Natural killer cell (primary cell): ENCODE data around the gene DLGAP4. TPM values are rescaled to one million over a fixed set of nuclear protein-coding genes. Genes with fewer than 3 reads are reported as not detected.
A peak's percentile ranks its signal among the peaks of the same experiment; 100 is the strongest.
"Not testable (repeated sequence)": the region's sequence is repeated elsewhere in the genome, so short reads cannot be mapped to it uniquely, and the experiment has no call there.

ENCODE experiments used
- ATAC-seq, 3 donors: fragments of 150-1000 bp in 2 of 3; fragments of 200-7000 bp in 1 of 3; cut with Tn5 transposase; 1 replicate in 1 of 3; 2 replicates in 2 of 3; pipeline ENCODE4 v1.10.0; 2021; ENCODE audit warnings: mild to moderate bottlenecking in 2 of 3, moderate library complexity in 2 of 3
- DNase-seq, 2 donors: peaks; one replicate each; pipeline versions ENCODE4 v3.0.0 to v3.0.0-alpha.2; 2013 to 2021; ENCODE audit warnings: mixed read lengths in 1 of 2
- H3K27ac ChIP-seq: one replicate; pipeline ENCODE4 v1.5.1; 2013; ENCODE audit warnings: mild to moderate bottlenecking, low read length
- H3K27me3 ChIP-seq: one replicate; pipeline ENCODE4 v1.6.1; 2013; ENCODE audit warnings: low read length; ENCODE audit not compliant: control insufficient read depth, insufficient read depth
- H3K36me3 ChIP-seq: one replicate; pipeline ENCODE4 v1.6.1; 2013; ENCODE audit warnings: low read length; ENCODE audit not compliant: control insufficient read depth, insufficient read depth
- H3K4me1 ChIP-seq: one replicate; pipeline ENCODE4 v1.6.1; 2013; ENCODE audit warnings: low read length; ENCODE audit not compliant: control insufficient read depth, insufficient read depth
- H3K4me3 ChIP-seq: one replicate; pipeline ENCODE4 v1.5.1; 2013; ENCODE audit warnings: low read length
- H3K9me3 ChIP-seq: one replicate; pipeline ENCODE4 v1.6.1; 2013; ENCODE audit warnings: low read length; ENCODE audit not compliant: control insufficient read depth, insufficient read depth
- H3K27ac Mint-ChIP-seq, 2 donors: one replicate each; pipeline ENCODE4 v1.8.0; 2022; ENCODE audit warnings: mild to moderate bottlenecking in 2 of 2, mixed read lengths in 2 of 2, moderate library complexity in 1 of 2
- H3K27me3 Mint-ChIP-seq, 2 donors: one replicate each; pipeline ENCODE4 v1.8.0; 2022; ENCODE audit warnings: low read depth in 2 of 2, mixed read lengths in 2 of 2
- H3K36me3 Mint-ChIP-seq: one replicate; pipeline ENCODE4 v1.8.0; 2022; ENCODE audit warnings: mixed read lengths
- H3K4me1 Mint-ChIP-seq, 2 donors: one replicate each; pipeline ENCODE4 v1.8.0; 2022; ENCODE audit warnings: mixed read lengths in 2 of 2
- H3K4me3 Mint-ChIP-seq: one replicate; pipeline ENCODE4 v1.8.0; 2022; ENCODE audit warnings: mild to moderate bottlenecking, moderate library complexity, mixed read lengths
- H3K9me3 Mint-ChIP-seq, 2 donors: one replicate each; pipeline ENCODE4 v1.8.0; 2022; ENCODE audit warnings: mixed read lengths in 2 of 2
- CTCF ChIP-seq: fragments of 200-600 bp; IDR thresholded peaks from one replicate; pipeline ENCODE4 v1.8.0; 2022; ENCODE audit warnings: antibody characterized with exemption
- WGBS: methylation state at CpG from one replicate; pipeline ENCODE4 v1.1.7; 2013; ENCODE audit warnings: missing lambda C conversion rate; ENCODE audit not compliant: insufficient coverage; 5-methylcytosine and 5-hydroxymethylcytosine counted together
- intact Hi-C: fragments of 100-400 bp; cut with micrococcal nuclease; formaldehyde crosslinking; loops from one replicate; pipeline ENCODE4 v1.14.2; 2022
- total RNA-seq, 4 donors: library from RNA; stranded (reverse); fragments of 120-200 nt in 1 of 4; gene quantifications; one replicate each; pipeline versions ENCODE4 v1.2.3 to v1.2.4, GENCODE V29; 2013 to 2022

The DLGAP4 gene
- total RNA-seq, 3 donors from 2014 or later (not counting 1 experiment from before 2014, with no cell fraction given): 47.9 to 51.6 (median 51.2) TPM

GRCh38 chr20:36519012-36519719 is 213.0 kb downstream of the DLGAP4 start:
- intact Hi-C loops: no loop called here
- H3K9me3 ChIP-seq: no peaks in the 10 kb centered on the region
- ATAC-seq (no peak), DNase-seq (no peak)
- no peaks in the 10 kb centered on the region for H3K36me3 Mint-ChIP-seq
- H3K27me3 ChIP-seq: no peaks in the 10 kb centered on the region
- no peak overlapping the region for H3K27ac ChIP-seq
- H3K9me3 Mint-ChIP-seq: no peaks in the 10 kb centered on the region
- no peaks in the 10 kb centered on the region for H3K4me1 ChIP-seq
- whole genome bisulfite sequencing: 93% methylated on average over 17 of the region's 17 CpGs
- no peak overlapping the region for H3K4me3 ChIP-seq
- H3K4me1 Mint-ChIP-seq: no peaks in the 10 kb centered on the region
- no peak for TF ChIP-seq CTCF
- H3K27ac Mint-ChIP-seq: no peak overlapping the region
- no peak overlapping the region for H3K4me3 Mint-ChIP-seq
- no peaks in the 10 kb centered on the region for H3K27me3 Mint-ChIP-seq
- H3K36me3 ChIP-seq: peaks cover 16% of the 10 kb centered on the region

- Mint-ChIP-seq H3K36me3 (no peaks in the 10 kb centered on the region), H3K4me1 (no peaks in the 10 kb centered on the region), H3K27me3 (no peaks in the 10 kb centered on the region), H3K4me3 (no peak overlapping the region), H3K27ac (no peak overlapping the region), H3K9me3 (no peaks in the 10 kb centered on the region)
- DNase-seq: no peak
- no peak overlapping the region for H3K4me3 ChIP-seq
- intact Hi-C loops: no loop called here
- no peak overlapping the region for H3K27ac ChIP-seq
- H3K36me3 ChIP-seq: peaks cover 16% of the 10 kb centered on the region
- no peaks in the 10 kb centered on the region for H3K4me1 ChIP-seq
- no peaks in the 10 kb centered on the region for H3K27me3 ChIP-seq
- no peak for TF ChIP-seq CTCF
- ATAC-seq: no peak
- WGBS: 94% methylated on average over 2 of the region's 2 CpGs
- no peaks in the 10 kb centered on the region for H3K9me3 ChIP-seq
Observed at GRCh38 chr20:36519944-36520343, 213.8 kb downstream of the DLGAP4 start.

GRCh38 chr20:36521526-36521925 is 215.4 kb downstream of the DLGAP4 start:
- no peaks in the 10 kb centered on the region for H3K36me3 Mint-ChIP-seq
- WGBS: 80% methylated on average over 1 of the region's 1 CpG
- intact Hi-C loops: no loop called here
- ATAC-seq (no peak), DNase-seq (no peak)
- H3K36me3 ChIP-seq: peaks cover 25% of the 10 kb centered on the region
- H3K9me3 Mint-ChIP-seq: no peaks in the 10 kb centered on the region
- H3K27ac Mint-ChIP-seq: peak overlapping the region in 1 of 2 donors; percentile 1
- H3K27ac ChIP-seq: no peak overlapping the region
- no peak overlapping the region for H3K4me3 Mint-ChIP-seq
- no peak overlapping the region for H3K4me3 ChIP-seq
- H3K4me1 ChIP-seq: no peaks in the 10 kb centered on the region
- H3K27me3 Mint-ChIP-seq: no peaks in the 10 kb centered on the region
- H3K4me1 Mint-ChIP-seq: no peaks in the 10 kb centered on the region
- H3K27me3 ChIP-seq: no peaks in the 10 kb centered on the region
- TF ChIP-seq CTCF: no peak
- no peaks in the 10 kb centered on the region for H3K9me3 ChIP-seq

- H3K4me1 Mint-ChIP-seq, H3K4me3 ChIP-seq, H3K9me3 ChIP-seq, H3K4me1 ChIP-seq, H3K36me3 Mint-ChIP-seq, H3K27me3 Mint-ChIP-seq, ATAC-seq, intact Hi-C loops, H3K27me3 ChIP-seq, DNase-seq, H3K4me3 Mint-ChIP-seq, H3K27ac ChIP-seq, H3K9me3 Mint-ChIP-seq: not testable (repeated sequence)
- peak overlapping the region in 1 of 2 donors; percentile 1 for H3K27ac Mint-ChIP-seq
- H3K36me3 ChIP-seq: peaks cover 32% of the 10 kb centered on the region
- WGBS: 99% methylated on average over 7 of the region's 7 CpGs
Observed at GRCh38 chr20:36522412-36522811, 216.3 kb downstream of the DLGAP4 start.
